Natural killer cell (primary cell): ENCODE measurements around the gene ALOX12. TPM values are rescaled to one million over a fixed set of nuclear protein-coding genes. Genes with fewer than 3 reads are reported as not detected.

Experiments
- ATAC-seq, 3 donors: fragments of 150-1000 bp in 2 of 3; fragments of 200-7000 bp in 1 of 3; cut with Tn5 transposase; 1 replicate in 1 of 3; 2 replicates in 2 of 3; pipeline ENCODE4 v1.10.0; 2021; ENCODE audit warnings: mild to moderate bottlenecking in 2 of 3, moderate library complexity in 2 of 3
- DNase-seq, 2 donors: peaks; one replicate each; pipeline versions ENCODE4 v3.0.0 to v3.0.0-alpha.2; 2013 to 2021; ENCODE audit warnings: mixed read lengths in 1 of 2
- H3K27ac ChIP-seq: one replicate; pipeline ENCODE4 v1.5.1; 2013; ENCODE audit warnings: mild to moderate bottlenecking, low read length
- H3K27me3 ChIP-seq: one replicate; pipeline ENCODE4 v1.6.1; 2013; ENCODE audit warnings: low read length; ENCODE audit not compliant: control insufficient read depth, insufficient read depth
- H3K36me3 ChIP-seq: one replicate; pipeline ENCODE4 v1.6.1; 2013; ENCODE audit warnings: low read length; ENCODE audit not compliant: control insufficient read depth, insufficient read depth
- H3K4me1 ChIP-seq: one replicate; pipeline ENCODE4 v1.6.1; 2013; ENCODE audit warnings: low read length; ENCODE audit not compliant: control insufficient read depth, insufficient read depth
- H3K4me3 ChIP-seq: one replicate; pipeline ENCODE4 v1.5.1; 2013; ENCODE audit warnings: low read length
- H3K9me3 ChIP-seq: one replicate; pipeline ENCODE4 v1.6.1; 2013; ENCODE audit warnings: low read length; ENCODE audit not compliant: control insufficient read depth, insufficient read depth
- H3K27ac Mint-ChIP-seq, 2 donors: one replicate each; pipeline ENCODE4 v1.8.0; 2022; ENCODE audit warnings: mild to moderate bottlenecking in 2 of 2, mixed read lengths in 2 of 2, moderate library complexity in 1 of 2
- H3K27me3 Mint-ChIP-seq, 2 donors: one replicate each; pipeline ENCODE4 v1.8.0; 2022; ENCODE audit warnings: low read depth in 2 of 2, mixed read lengths in 2 of 2
- H3K36me3 Mint-ChIP-seq: one replicate; pipeline ENCODE4 v1.8.0; 2022; ENCODE audit warnings: mixed read lengths
- H3K4me1 Mint-ChIP-seq, 2 donors: one replicate each; pipeline ENCODE4 v1.8.0; 2022; ENCODE audit warnings: mixed read lengths in 2 of 2
- H3K4me3 Mint-ChIP-seq: one replicate; pipeline ENCODE4 v1.8.0; 2022; ENCODE audit warnings: mild to moderate bottlenecking, moderate library complexity, mixed read lengths
- H3K9me3 Mint-ChIP-seq, 2 donors: one replicate each; pipeline ENCODE4 v1.8.0; 2022; ENCODE audit warnings: mixed read lengths in 2 of 2
- WGBS: methylation state at CpG from one replicate; pipeline ENCODE4 v1.1.7; 2013; ENCODE audit warnings: missing lambda C conversion rate; ENCODE audit not compliant: insufficient coverage; 5-methylcytosine and 5-hydroxymethylcytosine counted together
- intact Hi-C: fragments of 100-400 bp; cut with micrococcal nuclease; formaldehyde crosslinking; loops from one replicate; pipeline ENCODE4 v1.14.2; 2022
- total RNA-seq, 4 donors: library from RNA; stranded (reverse); fragments of 120-200 nt in 1 of 4; gene quantifications; one replicate each; pipeline versions ENCODE4 v1.2.3 to v1.2.4, GENCODE V29; 2013 to 2022
- TF ChIP-seq, protein P1 (sequence below): fragments of 200-600 bp; IDR thresholded peaks from one replicate; pipeline ENCODE4 v1.8.0; 2022; ENCODE audit warnings: antibody characterized with exemption

Gene ALOX12
- total RNA-seq, 3 donors from 2014 or later (not counting 1 experiment from before 2014, with no cell fraction given), result 0.77 to 2.4 (median 1.3) TPM

DNA sequence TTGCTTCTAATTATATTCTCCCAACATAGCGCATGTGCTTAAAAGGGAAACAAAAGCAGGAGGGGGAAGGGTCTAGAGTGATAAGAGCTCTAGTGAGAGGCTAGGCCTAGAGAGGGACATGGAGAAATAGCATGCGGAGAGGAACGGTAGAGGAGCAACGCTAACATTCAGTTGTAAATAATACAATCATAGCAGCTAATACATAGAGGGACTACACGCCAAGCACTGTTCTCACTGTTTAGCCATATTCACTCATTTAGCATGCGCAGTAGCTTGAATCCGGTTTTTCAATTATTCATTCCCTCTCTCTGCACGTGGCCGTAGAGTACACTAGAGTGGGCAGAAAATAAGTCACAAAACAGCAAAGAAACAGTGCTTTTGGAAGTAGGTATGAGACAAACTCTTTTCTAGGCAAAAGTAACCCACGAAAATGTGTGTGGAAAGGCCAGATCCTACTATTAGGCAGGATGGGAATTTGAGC, 1.7 kb upstream of the ALOX12 start:
- Histone ChIP-seq H3K4me1 (peaks cover 3% of the 10 kb centered on the region), H3K9me3 (no peaks in the 10 kb centered on the region), H3K36me3 (peaks cover 15% of the 10 kb centered on the region), H3K27ac (no peak overlapping the region), H3K4me3 (no peak overlapping the region), H3K27me3 (no peaks in the 10 kb centered on the region)
- ATAC-seq (no peak), DNase-seq (no peak)
- Mint-ChIP-seq H3K27me3 (no peaks in the 10 kb centered on the region), H3K4me3 (no peak overlapping the region), H3K27ac (peak overlapping the region; percentile 1 to 60), H3K36me3 (no peaks in the 10 kb centered on the region), H3K4me1 (peaks cover 7 to 8% of the 10 kb centered on the region in 2 donors), H3K9me3 (no peaks in the 10 kb centered on the region)
- intact Hi-C loops, result no loop called here
- 86% methylated on average over 9 of the region's 10 CpGs for WGBS
- TF ChIP-seq, protein P1, sequence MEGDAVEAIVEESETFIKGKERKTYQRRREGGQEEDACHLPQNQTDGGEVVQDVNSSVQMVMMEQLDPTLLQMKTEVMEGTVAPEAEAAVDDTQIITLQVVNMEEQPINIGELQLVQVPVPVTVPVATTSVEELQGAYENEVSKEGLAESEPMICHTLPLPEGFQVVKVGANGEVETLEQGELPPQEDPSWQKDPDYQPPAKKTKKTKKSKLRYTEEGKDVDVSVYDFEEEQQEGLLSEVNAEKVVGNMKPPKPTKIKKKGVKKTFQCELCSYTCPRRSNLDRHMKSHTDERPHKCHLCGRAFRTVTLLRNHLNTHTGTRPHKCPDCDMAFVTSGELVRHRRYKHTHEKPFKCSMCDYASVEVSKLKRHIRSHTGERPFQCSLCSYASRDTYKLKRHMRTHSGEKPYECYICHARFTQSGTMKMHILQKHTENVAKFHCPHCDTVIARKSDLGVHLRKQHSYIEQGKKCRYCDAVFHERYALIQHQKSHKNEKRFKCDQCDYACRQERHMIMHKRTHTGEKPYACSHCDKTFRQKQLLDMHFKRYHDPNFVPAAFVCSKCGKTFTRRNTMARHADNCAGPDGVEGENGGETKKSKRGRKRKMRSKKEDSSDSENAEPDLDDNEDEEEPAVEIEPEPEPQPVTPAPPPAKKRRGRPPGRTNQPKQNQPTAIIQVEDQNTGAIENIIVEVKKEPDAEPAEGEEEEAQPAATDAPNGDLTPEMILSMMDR, result no peak

DNA sequence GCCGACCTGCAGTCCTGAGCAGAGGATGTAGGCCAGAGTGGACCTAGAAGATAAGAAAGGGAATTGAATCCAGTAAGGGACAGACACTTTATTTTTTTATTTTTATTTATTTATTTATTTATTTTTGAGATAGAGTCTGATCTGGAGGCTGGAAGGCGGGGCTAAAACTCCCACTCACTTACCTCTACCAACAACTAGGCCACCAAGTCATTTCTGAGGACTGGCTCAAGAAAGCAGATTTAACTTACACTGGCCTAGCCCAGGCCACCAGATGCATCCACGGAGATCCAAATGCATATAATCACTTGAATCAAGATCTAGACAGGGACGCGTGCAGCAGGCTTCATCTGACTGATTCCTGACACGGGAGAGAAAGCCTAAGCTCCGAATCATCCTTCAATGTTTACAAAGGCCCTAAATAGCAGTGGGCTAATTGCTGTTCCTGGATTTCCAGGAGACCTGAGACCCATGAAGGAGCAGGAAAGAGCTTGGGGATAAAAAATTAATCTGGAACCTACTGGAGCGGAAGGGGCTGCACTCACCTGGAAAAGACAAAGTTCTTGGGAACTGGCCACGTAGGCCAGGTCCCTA, 1.1 kb upstream of the ALOX12 start:
- intact Hi-C loops, result no loop called here
- Mint-ChIP-seq H3K4me3 (no peak overlapping the region), H3K27ac (peak overlapping the region in 1 of 2 donors; percentile 60), H3K9me3 (no peaks in the 10 kb centered on the region), H3K27me3 (no peaks in the 10 kb centered on the region), H3K36me3 (no peaks in the 10 kb centered on the region), H3K4me1 (peaks cover 7 to 8% of the 10 kb centered on the region in 2 donors)
- Histone ChIP-seq H3K4me1 (peaks cover 3% of the 10 kb centered on the region), H3K9me3 (no peaks in the 10 kb centered on the region), H3K4me3 (no peak overlapping the region), H3K27ac (no peak overlapping the region), H3K36me3 (peaks cover 16% of the 10 kb centered on the region), H3K27me3 (no peaks in the 10 kb centered on the region)
- ATAC-seq (no peak), DNase-seq (no peak)
- TF ChIP-seq, protein P1, result no peak
- 92% methylated on average over 9 of the region's 9 CpGs for WGBS

DNA sequence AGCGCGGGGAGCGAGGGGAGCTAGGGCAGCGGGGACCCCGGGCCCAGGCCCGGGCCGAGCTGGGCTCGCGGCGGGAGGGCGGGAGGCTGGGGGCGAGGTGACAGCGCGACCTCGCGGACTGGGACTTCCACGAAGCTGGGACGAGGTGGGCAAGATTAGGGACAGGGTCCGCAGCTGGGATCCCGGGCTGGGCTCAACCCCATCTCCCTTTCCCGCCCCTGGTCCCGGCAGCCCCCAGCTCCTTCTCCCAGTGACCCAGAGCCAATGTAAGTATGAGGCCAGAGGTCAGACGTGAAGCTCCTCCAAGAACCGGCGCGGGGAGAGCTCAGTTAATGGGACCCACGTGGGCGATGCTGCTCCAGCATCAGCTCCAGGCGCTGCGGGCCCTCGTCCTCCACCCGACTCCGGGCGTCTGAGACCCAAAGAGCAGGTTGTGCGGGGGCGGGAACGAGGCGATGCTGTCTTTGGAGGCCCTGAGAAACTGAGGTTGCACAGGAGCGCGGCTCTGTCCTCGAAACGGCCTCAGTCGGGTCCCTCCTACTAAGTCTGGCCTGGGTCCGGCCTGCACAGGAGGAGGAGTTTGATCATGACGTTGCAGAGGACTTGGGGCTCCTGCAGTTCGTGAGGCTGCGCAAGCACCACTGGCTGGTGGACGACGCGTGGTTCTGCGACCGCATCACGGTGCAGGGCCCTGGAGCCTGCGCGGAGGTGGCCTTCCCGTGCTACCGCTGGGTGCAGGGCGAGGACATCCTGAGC, 585 bp downstream of the ALOX12 start:
- H3K4me1 Mint-ChIP-seq, result peaks cover 13 to 16% of the 10 kb centered on the region in 2 donors
- DNase-seq (no peak), ATAC-seq (no peak)
- WGBS, result 85% methylated on average over 58 of the region's 58 CpGs
- H3K27ac Mint-ChIP-seq, result no peak overlapping the region
- no peaks in the 10 kb centered on the region for H3K9me3 ChIP-seq
- TF ChIP-seq, protein P1, result no peak
- H3K36me3 ChIP-seq, result peaks cover 31% of the 10 kb centered on the region
- H3K36me3 Mint-ChIP-seq, result peaks cover 4% of the 10 kb centered on the region
- no peak overlapping the region for H3K4me3 ChIP-seq
- intact Hi-C loops, result no loop called here
- H3K4me1 ChIP-seq, result peaks cover 3% of the 10 kb centered on the region
- no peaks in the 10 kb centered on the region for H3K27me3 Mint-ChIP-seq
- no peak overlapping the region for H3K4me3 Mint-ChIP-seq
- no peaks in the 10 kb centered on the region for H3K9me3 Mint-ChIP-seq
- no peaks in the 10 kb centered on the region for H3K27me3 ChIP-seq
- H3K27ac ChIP-seq, result no peak overlapping the region
